Activated T-helper 9 cell treated with anti-CD3 and anti-CD28 coated beads, Interleukin-2, amount 50 U/mL, for 16 hours (primary cell): ENCODE results near the gene APOM.

Source experiments
- DNase-seq: peaks from one replicate; pipeline ENCODE4 v3.0.0-alpha.2; 2020; ENCODE audit warnings: low read depth

Gene APOM

DNA sequence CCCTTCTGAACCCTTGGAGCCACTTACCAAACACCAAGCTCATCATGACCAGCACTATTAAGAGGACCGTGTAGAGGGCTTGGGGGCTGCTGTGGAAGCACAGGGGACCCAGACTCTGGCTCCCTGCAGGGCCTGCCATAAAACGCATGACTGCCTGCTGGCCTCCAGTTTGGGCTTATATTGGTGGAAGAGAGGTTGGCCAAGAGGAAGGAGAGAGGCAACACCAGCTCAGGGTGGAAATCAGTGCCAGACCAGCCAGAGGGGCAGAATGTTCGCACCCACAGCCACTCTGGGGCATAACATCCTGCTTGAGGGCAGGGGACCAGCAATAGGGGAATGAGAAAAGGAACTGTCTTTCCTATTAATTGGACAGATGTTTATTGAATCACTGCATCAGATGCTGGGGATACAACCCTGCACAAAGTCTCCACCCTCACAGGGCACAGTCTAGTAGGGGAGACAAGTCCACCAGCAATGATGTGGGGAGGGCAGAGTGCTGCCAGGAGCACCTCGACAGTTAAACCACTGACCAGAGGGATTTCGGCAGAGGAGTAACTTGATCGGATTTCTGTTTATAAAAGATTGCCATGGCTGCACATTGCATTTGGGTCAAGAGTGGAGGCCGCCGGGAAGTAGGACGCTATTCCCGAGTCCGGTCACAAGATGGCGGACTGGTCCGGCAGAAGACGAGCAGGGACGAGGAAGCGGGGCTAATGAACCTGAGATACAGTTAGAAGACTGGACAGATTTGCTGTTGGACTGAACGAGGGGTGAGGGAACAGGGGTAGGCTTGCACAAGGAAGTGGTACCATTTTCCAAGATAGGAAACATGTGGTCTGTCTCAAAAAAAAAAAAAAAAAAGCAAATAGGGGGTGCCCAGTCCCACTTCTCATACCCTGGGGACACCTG is 24.8 kb downstream of the APOM start, which contains the start of gene LY6G5C:
Gene LY6G5C (minus strand): TSS at position 842 of the 909 bp plus-strand sequence. CDS start 694 bp downstream, at position 148.
- peak; percentile 50 for DNase-seq

DNA sequence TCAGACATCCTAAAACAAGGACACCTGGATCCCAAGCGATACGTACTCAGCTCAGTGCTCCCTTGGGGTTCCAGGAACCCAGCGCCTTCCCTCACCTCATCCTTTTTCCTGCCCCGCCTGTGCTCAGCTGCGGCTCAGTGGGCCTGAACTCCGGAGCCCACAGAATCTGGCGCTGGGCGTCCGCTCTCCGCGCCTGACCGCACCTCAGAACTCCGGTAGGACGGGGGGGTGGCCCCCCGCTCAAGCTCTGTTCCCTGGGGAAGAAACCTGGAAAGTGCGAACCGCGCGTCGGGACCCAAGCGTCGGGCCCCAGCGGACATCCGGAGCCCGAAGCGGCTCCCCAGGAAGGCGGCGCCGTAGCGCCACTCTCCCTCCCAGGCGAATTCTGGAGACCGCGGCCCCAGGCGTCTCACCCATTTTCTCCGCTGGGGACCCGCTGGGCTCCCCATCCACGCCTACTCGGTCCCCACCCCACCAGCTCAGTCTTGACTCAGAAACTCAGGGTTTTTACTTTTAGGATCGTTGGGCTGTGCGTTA is 25.5 kb downstream of the APOM start:
- peak; percentile 26 for DNase-seq

DNA sequence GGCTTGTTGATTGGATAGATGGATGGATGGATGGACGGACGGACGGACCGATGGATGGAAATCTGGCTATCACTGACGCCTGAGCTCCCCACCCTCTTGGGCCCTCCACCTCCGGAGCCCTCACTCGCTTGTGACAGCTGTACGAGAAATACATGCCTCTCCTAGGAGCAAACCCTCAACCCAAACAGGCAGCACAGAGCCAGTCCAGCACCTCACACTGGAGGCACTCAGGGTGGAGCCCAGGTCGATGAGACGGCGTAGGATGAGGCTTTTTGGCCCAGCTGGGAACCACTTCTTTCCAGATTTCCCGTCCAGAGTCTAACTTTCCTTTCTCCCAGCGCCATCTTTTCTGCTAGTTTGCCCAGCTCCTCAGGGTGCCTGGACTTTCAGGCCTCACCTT is 27.9 kb downstream of the APOM start:
- DNase-seq: no peak

- no peak for DNase-seq
Measured at GRCh38 chr6:31686483-31686882, 30.8 kb downstream of the APOM start.

- DNase-seq: no peak
Measured at GRCh38 chr6:31687321-31687720, 31.6 kb downstream of the APOM start.

- DNase-seq: no peak
Measured at GRCh38 chr6:31687860-31688693, 32.4 kb downstream of the APOM start.

DNA sequence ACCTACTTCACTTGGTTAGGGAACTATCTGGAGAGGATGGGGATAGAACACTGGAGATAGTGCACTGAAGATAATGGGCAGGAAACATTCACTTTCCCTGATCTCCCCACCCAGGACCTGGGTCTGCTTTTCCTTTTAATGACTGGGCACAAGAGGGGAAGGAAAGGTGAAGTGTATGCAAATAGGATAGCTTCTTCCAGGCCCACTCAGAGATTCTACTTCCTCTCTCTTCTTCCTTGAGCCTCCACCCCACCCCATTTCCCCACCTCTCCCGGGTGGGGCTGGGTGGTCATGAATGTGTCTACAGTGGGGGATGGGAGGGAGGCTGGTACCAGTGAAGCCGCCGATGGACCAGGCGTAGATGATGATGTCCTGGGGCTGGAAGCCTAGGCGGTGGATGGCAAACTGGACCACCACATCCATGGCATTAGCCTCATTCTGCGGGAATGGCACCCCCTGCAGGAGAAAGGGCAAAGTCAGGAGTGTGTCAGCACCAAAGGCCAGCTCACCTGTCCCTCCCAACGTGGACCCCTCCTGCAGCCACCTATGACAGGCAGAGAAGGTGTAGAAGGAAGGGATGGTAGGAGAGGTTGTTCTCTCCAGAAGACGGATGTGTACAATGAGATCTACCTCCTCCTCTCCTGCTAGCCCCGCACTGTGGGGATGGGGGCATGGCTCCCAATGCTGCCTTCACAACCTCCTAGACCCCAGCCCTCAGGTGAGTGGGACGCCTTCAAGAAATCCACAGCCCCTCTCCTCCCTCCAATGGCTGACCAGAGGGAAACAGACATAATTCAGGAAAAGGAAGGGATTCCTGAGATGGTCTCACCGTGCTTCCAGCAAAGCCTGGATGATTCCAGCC is 33.8 kb downstream of the APOM start:
- DNase-seq: no peak

DNA sequence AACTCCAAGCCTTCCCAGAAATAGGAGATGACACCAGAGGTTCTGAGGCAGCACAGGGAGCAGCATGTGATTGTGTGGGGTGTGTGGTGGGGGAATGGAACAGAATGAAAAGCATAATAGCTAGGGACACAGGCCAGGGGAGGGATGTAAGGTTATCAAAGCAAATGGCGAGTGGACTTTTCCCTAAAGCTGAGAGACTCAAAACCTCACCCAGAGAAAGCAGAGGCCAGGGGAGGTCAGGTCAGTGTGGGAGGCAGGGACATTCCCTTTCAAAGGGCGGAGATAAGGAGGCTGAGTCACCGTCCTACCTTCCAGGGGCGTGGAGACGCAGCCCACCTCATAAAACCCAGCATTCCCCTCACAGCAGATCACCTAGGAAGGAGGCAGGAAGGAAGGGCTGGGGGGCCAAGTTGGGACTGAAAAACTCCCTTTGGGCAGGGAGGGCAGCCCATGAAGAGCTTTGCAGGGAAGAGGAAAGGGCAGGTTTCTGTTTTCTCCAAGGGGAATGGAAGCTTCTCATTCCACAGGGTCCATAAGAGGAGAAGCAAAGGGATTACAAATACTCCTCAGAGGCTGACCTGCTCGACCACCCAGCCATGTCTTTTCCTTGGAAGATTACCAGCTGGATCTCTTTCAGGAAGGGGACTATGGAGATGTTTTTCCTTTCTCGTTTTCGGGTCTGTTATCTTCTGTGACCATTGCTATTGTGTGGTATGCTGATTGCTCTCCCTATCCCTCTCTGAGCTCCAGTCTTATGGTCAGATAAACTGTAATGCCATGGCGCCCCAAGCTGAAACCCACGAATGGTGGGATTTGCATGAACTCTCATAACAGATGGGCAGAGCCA is 34.8 kb downstream of the APOM start:
- DNase-seq: no peak

DNA sequence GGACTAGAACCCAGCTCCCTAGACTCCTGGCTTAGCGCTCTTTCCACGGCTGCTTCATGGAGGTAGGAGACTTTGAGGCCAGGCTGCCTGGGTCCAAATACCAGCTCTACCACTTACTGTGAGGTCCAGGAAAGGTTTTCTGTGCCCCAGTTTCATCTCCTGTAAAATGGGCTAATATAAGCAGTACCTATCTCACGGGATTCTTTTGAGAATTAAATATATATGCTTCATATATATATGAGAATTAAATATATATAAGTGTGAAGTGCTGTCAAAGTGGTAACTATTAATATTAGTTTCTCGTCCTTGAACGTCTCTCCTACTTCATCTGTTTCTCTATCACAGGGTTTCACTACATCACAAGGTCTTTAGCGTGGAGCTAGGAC is 35.4 kb downstream of the APOM start:
- no peak for DNase-seq

DNA sequence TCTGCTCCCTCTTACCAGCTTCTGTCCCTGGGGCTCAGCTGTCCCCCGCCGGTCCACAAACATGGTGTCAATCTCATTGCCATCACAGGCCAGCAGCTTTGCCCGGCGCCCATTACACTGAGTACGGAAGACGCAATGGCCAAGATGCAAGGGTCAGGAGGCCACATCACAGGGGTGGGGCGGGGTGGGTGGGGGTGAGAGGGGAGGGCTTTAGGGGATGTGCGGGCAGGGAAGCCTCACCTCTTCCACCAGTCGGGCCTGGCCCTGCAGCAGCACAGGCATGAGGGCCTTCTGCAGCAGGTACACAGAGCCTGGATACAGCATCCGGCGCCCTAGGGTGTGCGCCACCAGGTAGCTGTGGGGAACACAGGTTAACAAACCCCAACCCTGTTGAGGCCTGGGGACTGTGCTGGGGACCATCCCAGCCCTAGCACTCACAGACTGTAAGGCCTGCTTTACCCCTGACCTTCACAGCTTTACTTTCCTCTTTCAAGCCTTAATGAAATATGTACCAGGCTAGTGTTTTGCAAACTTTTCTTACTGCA is 35.9 kb downstream of the APOM start:
- no peak for DNase-seq

DNA sequence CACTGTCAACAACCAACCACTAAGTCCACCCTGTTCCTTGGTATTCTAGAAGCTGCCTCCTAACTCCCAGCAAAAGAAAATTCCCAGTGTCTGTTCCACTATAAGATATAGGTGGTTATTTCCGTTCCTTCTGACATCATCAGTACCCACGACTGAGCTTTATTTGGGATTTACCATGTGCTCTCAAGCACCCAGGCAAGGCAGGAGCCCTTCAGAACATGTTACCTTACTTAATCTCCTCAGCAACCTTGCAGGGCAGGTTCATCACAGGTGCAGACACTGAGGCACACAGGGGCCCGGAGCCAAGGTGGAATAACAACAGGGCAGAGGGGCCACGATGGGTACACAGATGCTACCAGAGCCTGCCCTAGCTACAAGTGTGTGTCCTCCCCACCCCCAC is 36.7 kb downstream of the APOM start:
- DNase-seq: no peak

DNA sequence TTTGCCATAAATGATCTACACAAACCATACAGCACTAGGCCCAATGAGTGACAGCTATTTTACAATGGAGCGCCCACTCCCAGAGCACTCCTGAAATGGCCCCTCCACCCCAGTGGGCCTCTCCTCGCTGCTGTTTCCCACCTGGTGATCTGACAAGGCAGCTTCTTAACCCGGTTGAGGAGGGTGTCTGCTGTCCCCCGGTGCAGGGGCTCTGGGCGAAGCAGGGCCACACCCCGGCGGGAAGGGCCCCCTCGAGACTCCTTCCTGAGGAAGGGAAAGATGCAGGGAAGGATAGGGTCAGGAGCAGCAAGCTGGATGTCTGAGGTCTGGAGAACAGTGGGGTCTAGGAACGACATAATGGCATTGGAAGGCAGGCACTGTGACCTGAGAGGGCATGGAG is 37.2 kb downstream of the APOM start:
- no peak for DNase-seq

DNA sequence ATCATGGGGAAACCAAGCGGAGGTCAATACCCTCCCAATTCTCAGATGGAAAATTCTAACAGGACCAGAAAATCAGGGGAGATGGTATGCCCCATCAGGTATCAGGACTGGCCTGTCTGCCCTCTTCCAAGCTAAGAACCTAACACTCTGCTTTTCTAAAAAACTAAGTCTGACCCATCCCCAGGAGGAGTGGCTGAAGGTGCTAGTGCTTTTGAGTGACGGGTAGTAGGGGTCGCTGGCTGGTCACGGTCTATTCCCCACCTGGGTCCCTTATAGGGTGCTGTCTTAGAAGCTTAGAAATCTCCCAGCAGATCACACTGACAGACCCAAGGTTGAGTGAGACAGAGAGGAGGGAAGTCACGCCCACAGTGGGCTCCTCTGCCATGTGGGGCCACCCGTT is 37.8 kb downstream of the APOM start:
- DNase-seq: no peak

- no peak for DNase-seq
Measured at GRCh38 chr6:31697555-31697954, 41.9 kb downstream of the APOM start.

GRCh38 chr6:31700740-31701401 is 45.2 kb downstream of the APOM start:
- no peak for DNase-seq

GRCh38 chr6:31701666-31702404 is 46.1 kb downstream of the APOM start:
- DNase-seq: no peak

- no peak for DNase-seq
Measured at GRCh38 chr6:31702405-31702818, 46.7 kb downstream of the APOM start.

DNA sequence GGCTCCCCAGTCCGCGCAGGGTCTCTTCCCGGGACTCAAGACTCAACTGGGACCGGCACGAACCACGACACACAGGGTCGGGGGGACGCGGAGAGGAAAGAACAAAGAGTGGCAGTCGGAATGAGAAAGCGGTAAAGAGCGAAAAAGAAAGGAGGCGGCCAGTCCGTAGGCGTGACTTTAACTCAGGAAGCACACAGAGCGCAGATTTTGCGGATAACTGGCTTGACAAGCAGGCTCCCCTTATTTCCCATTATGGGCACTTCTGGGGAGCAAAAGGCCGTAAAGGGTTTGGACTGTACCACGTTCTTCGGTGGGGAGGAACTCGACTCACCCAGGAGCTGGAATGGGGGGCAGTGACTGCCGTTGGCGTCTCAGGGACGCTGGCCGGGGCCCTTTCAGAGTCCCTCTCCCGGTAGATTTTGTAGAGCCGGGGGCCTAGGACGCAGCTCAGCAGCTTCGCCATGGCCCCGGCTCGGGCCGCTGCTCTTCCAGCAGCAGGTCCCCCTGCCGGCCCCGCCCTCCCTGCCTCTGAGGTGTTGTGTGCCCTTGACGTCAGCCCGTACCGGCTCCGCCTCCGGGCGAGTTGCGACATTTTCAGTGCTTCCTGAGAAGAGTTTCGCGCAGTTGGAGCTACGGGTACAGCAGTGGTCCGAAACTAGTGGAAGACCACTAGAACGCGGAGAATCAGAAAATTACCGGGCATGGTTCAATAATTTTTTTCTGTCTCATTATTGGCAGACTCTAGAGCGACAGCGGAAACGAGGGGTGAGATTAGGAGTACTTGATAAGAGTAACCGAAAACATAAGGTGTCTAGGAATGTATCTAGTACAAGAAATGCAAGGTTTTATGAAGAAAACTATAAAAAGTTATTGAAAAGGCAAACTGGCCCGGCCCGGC is 47.4 kb downstream of the APOM start, which contains the start of gene ABHD16A:
Gene ABHD16A (minus strand): TSS at position 506 of the 898 bp plus-strand sequence. CDS start 43 bp downstream, at position 463.
- DNase-seq: peak; percentile 94
